Measurements from ENCODE around the gene MDM2. TPM values are rescaled to one million over a fixed set of nuclear protein-coding genes. Genes with fewer than 3 reads are reported as not detected.

Gene MDM2
- total RNA-seq, 2 donors from 2014 or later = 36.1 to 95.6 TPM

DNA sequence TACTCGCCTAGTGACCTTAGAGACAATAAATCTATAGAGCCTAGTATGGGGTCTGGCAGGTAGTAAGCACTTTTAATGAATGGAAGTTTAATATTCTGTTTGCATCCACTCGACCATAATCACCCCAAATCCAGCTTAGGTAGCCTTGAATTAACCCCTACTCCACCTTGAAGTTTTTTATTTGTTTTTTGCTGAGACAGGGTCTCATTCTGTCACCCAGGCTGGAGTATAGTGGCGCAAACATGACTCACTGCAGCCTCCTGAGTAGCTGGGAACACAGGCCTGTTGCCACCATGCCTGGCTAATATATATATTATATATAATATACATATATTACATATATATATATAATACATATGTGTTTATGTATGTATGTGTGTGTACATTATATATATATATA is 38.8 kb downstream of the MDM2 start:
- no peaks in the 10 kb centered on the region for H3K4me1 ChIP-seq (replicated peaks)
- H3K9me3 ChIP-seq = no peaks in the 10 kb centered on the region
- H3K27ac ChIP-seq = no peak overlapping the region
- no peak for TF ChIP-seq POLR2AphosphoS5 (IDR thresholded peaks at IDR 0.05)
- TF ChIP-seq, protein P1, sequence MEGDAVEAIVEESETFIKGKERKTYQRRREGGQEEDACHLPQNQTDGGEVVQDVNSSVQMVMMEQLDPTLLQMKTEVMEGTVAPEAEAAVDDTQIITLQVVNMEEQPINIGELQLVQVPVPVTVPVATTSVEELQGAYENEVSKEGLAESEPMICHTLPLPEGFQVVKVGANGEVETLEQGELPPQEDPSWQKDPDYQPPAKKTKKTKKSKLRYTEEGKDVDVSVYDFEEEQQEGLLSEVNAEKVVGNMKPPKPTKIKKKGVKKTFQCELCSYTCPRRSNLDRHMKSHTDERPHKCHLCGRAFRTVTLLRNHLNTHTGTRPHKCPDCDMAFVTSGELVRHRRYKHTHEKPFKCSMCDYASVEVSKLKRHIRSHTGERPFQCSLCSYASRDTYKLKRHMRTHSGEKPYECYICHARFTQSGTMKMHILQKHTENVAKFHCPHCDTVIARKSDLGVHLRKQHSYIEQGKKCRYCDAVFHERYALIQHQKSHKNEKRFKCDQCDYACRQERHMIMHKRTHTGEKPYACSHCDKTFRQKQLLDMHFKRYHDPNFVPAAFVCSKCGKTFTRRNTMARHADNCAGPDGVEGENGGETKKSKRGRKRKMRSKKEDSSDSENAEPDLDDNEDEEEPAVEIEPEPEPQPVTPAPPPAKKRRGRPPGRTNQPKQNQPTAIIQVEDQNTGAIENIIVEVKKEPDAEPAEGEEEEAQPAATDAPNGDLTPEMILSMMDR (IDR thresholded peaks at IDR 0.05) = no peak
- no peak for TF ChIP-seq POLR2A (IDR thresholded peaks at IDR 0.05)
- intact Hi-C loops (cut with DNase I) = no loop called here
- H3K27me3 ChIP-seq (replicated peaks; ENCODE audit: insufficient read depth) = no peaks in the 10 kb centered on the region
- 76% methylated on average over 3 of the region's 3 CpGs for WGBS
- H3K36me3 ChIP-seq = no peaks in the 10 kb centered on the region
- H3K4me3 ChIP-seq = no peak overlapping the region
- DNase-seq (ENCODE audit: low spot score) = no peak

DNA sequence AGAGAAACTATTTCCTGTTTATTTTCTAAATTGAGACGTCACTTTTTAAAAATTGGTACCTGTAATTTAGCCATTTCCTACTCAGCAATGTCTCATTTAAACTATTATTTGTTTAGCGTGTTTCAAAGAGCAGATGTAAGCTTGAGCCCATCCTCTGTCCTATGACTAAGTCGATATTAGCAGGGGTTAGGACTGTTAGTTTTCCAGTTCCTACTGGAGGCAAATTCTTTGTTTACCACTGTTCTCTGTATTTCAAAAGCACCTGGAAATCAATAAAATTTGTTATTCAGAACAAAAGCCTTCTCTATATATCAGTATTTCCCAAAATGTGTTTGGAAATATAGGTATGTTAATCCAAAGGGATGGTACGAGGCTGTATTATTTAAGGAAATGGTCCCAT is 42.4 kb downstream of the MDM2 start:
- H3K27me3 ChIP-seq (replicated peaks; ENCODE audit: insufficient read depth) = no peaks in the 10 kb centered on the region
- no peaks in the 10 kb centered on the region for H3K9me3 ChIP-seq
- intact Hi-C loops (cut with DNase I) = no loop called here
- H3K27ac ChIP-seq = no peak overlapping the region
- no peak for DNase-seq (ENCODE audit: low spot score)
- no peak for TF ChIP-seq POLR2A (IDR thresholded peaks at IDR 0.05)
- TF ChIP-seq, protein P1 (IDR thresholded peaks at IDR 0.05) = no peak
- TF ChIP-seq POLR2AphosphoS5 (IDR thresholded peaks at IDR 0.05) = no peak
- 58% methylated on average over 4 of the region's 4 CpGs for WGBS
- H3K4me3 ChIP-seq = no peak overlapping the region
- no peaks in the 10 kb centered on the region for H3K36me3 ChIP-seq
- H3K4me1 ChIP-seq (replicated peaks) = no peaks in the 10 kb centered on the region

DNA sequence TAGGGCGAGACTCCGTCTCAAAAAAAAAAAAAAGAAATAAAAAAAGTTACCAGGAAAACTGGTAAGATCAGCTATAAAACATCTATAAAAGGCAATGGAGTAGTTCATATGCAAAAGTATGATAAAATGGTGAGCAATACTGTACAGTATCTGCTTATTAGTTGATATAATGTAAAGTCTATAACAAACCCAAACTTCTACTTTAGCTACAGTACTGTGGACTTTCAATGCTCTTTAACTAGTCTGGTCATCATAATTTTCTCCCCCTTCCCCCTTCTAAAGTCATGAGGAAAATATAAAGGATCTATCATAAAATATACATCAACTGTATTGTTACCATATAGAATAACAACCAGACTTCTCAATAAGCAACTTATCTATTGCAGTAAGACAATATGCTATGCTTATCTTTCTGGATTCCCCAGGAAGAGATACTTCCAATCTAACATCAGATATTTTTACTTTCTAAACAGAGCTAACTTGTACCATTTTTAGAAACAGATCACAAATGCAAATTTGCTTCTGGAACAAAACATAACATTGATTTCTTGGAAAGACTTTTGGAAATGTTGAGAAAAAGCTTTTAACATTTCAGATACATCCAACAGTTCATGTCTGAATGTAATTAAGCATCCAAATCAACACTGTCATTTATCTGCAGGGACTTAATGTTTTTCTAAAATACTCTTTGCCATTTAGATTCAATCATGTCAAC is 43.8 kb downstream of the MDM2 start:
- Histone ChIP-seq H3K9me3 (no peaks in the 10 kb centered on the region), H3K4me3 (no peak overlapping the region), H3K27ac (no peak overlapping the region), H3K4me1 (replicated peaks) (no peaks in the 10 kb centered on the region), H3K27me3 (replicated peaks; ENCODE audit: insufficient read depth) (no peaks in the 10 kb centered on the region), H3K36me3 (no peaks in the 10 kb centered on the region)
- no peak for TF ChIP-seq POLR2A (IDR thresholded peaks at IDR 0.05)
- no peak for TF ChIP-seq POLR2AphosphoS5 (IDR thresholded peaks at IDR 0.05)
- TF ChIP-seq, protein P1 (IDR thresholded peaks at IDR 0.05) = no peak
- 48% methylated on average over 2 of the region's 2 CpGs for WGBS
- DNase-seq (ENCODE audit: low spot score) = no peak
- intact Hi-C loops (cut with DNase I) = no loop called here

DNA sequence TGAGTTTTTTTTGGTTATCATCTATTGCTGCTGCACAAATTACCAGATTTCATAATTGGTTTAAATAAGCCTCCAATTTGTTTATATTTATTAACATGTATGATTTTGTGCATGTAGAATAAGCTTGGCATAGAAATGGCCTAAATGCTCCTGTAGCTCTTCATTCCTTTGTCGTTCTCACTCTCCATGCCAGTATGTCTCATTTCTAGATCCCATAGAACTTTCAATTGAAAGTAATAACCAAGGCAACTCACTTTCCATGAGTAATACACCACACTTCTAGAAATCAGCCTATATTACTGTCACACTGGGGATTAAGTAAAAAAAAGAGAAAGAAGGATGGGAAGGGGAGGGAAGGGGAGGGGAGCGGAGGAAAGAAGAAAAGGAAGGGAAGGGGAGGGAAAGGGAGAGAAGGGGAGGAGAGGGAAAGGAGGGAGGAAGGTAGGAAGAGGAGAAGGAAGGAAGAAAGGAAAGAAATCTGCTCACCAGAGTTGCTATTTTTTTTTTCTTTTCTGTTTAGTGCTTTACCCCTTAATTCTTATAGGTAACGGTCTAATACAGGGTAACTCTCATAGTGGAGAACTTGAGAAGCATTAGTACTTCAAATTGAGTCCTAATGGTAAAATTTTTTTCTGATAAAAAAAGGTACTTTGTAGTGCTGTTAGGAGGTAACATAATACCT is 45.6 kb downstream of the MDM2 start:
- H3K27ac ChIP-seq = no peak overlapping the region
- intact Hi-C loops (cut with DNase I) = no loop called here
- no peaks in the 10 kb centered on the region for H3K27me3 ChIP-seq (replicated peaks; ENCODE audit: insufficient read depth)
- TF ChIP-seq, protein P1 (IDR thresholded peaks at IDR 0.05) = no peak
- TF ChIP-seq POLR2A (IDR thresholded peaks at IDR 0.05) (no peak), POLR2AphosphoS5 (IDR thresholded peaks at IDR 0.05) (no peak)
- 85% methylated on average over 3 of the region's 3 CpGs for WGBS
- H3K9me3 ChIP-seq = no peaks in the 10 kb centered on the region
- H3K36me3 ChIP-seq = no peaks in the 10 kb centered on the region
- no peaks in the 10 kb centered on the region for H3K4me1 ChIP-seq (replicated peaks)
- DNase-seq (ENCODE audit: low spot score) = no peak
- H3K4me3 ChIP-seq = no peak overlapping the region

DNA sequence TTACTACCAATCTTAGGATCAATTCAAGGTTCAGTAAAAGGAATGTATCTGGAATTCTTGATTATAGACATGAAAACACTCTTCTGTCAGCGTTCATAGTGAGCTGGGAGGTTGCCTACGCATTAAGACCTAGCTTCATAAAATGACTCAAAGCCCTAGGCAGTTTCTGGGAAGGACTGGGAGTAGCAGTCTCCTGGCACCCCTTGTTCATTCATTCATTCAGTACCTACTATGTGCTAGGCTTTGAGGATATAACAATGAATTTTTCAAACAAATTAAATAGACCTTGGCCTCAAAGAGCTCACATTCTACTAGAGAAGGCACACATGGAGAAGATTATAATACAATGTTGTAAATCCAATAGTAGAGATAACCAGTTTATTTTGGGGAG is 46.1 kb downstream of the MDM2 start:
- WGBS = 79% methylated on average over 2 of the region's 2 CpGs
- Histone ChIP-seq H3K36me3 (no peaks in the 10 kb centered on the region), H3K9me3 (no peaks in the 10 kb centered on the region), H3K27ac (no peak overlapping the region), H3K4me3 (no peak overlapping the region), H3K27me3 (replicated peaks; ENCODE audit: insufficient read depth) (no peaks in the 10 kb centered on the region), H3K4me1 (replicated peaks) (no peaks in the 10 kb centered on the region)
- no peak for DNase-seq (ENCODE audit: low spot score)
- TF ChIP-seq POLR2A (IDR thresholded peaks at IDR 0.05) (no peak), POLR2AphosphoS5 (IDR thresholded peaks at IDR 0.05) (no peak)
- TF ChIP-seq, protein P1 (IDR thresholded peaks at IDR 0.05) = no peak
- intact Hi-C loops (cut with DNase I) = no loop called here
